GM19372 (cell line): Measurements from ENCODE around the gene CLEC12A.
A peak's percentile ranks its signal among the peaks of the same experiment; 100 is the strongest.
"Not testable (repeated sequence)": the region's sequence is repeated elsewhere in the genome, so short reads cannot be mapped to it uniquely, and the experiment has no call there.

ENCODE experiments used
- ATAC-seq: cut with Tn5 transposase; IDR thresholded peaks from one replicate; pipeline ENCODE4 v1.9.1; 2021; ENCODE audit warnings: mild to moderate bottlenecking, low read depth, moderate library complexity; ENCODE audit not compliant: unreplicated experiment

CLEC12A gene

GRCh38 chr12:9971181-9971580 lies at the start of gene CLEC12A:
CLEC12A (plus strand) TSS chr12:9971409; CDS start chr12:9971597, 188 bp downstream.
- no peak for ATAC-seq

GRCh38 chr12:9922429-9922828 lies 48.8 kb upstream of the CLEC12A start:
- no peak for ATAC-seq

GRCh38 chr12:9925705-9926393 lies 45.4 kb upstream of the CLEC12A start:
- no peak for ATAC-seq

- ATAC-seq = no peak
These were observed 44.3 kb upstream of the CLEC12A start for GRCh38 chr12:9926876-9927275.

GRCh38 chr12:9928607-9929006 lies 42.6 kb upstream of the CLEC12A start:
- ATAC-seq = no peak

- no peak for ATAC-seq
These were observed 40.0 kb upstream of the CLEC12A start for GRCh38 chr12:9931245-9931644.

GRCh38 chr12:9932270-9932669 lies 38.9 kb upstream of the CLEC12A start, which contains the start of gene CLEC2A:
CLEC2A (minus strand) TSS chr12:9932370; CDS start chr12:9932329, 41 bp downstream.
- no peak for ATAC-seq

- no peak for ATAC-seq
These were observed 37.3 kb upstream of the CLEC12A start for GRCh38 chr12:9933958-9934357.

- no peak for ATAC-seq
These were observed 36.2 kb upstream of the CLEC12A start for GRCh38 chr12:9935026-9935425.

GRCh38 chr12:9936591-9936990 lies 34.6 kb upstream of the CLEC12A start:
- ATAC-seq = no peak

- ATAC-seq = no peak
These were observed 30.8 kb upstream of the CLEC12A start for GRCh38 chr12:9940375-9940774.

- no peak for ATAC-seq
These were observed 29.4 kb upstream of the CLEC12A start for GRCh38 chr12:9941838-9942237.

- ATAC-seq = no peak
These were observed 28.0 kb upstream of the CLEC12A start for GRCh38 chr12:9943240-9943639.

- no peak for ATAC-seq
These were observed 26.8 kb upstream of the CLEC12A start for GRCh38 chr12:9944391-9944790.

- no peak for ATAC-seq
These were observed 23.5 kb upstream of the CLEC12A start for GRCh38 chr12:9947674-9948073.

- ATAC-seq = peak; percentile 95
These were observed 22.5 kb upstream of the CLEC12A start for GRCh38 chr12:9948606-9949296.

- no peak for ATAC-seq
These were observed 20.1 kb upstream of the CLEC12A start for GRCh38 chr12:9951026-9951675.

- not testable (repeated sequence) for ATAC-seq
These were observed 18.1 kb upstream of the CLEC12A start for GRCh38 chr12:9952954-9953729.

- no peak for ATAC-seq
These were observed 13.4 kb upstream of the CLEC12A start for GRCh38 chr12:9957834-9958233.

- ATAC-seq = no peak
These were observed 10.6 kb upstream of the CLEC12A start for GRCh38 chr12:9960590-9960989.

- no peak for ATAC-seq
These were observed 10.1 kb upstream of the CLEC12A start for GRCh38 chr12:9961106-9961505.
